AG10803 (cell line): ENCODE measurements around the gene CCSAP.
"Not testable (repeated sequence)": the region's sequence is repeated elsewhere in the genome, so short reads cannot be mapped to it uniquely, and the experiment has no call there.

Source experiments
- DNase-seq: peaks from one replicate; pipeline ENCODE4 v3.0.0; 2010; ENCODE audit warnings: low read depth
- H3K4me3 ChIP-seq: 2 replicates; pipeline ENCODE4 v1.5.1; 2011; ENCODE audit warnings: mild to moderate bottlenecking, low read length, control low read depth
- CTCF ChIP-seq: conservative IDR thresholded peaks from 2 replicates; pipeline ENCODE4 v1.5.1; 2011; ENCODE audit warnings: mild to moderate bottlenecking, low read length, control low read depth, inconsistent platforms

CCSAP gene

GRCh38 chr1:229339520-229339919, 3.3 kb downstream of the CCSAP start:
- TF ChIP-seq CTCF = no peak
- no peak overlapping the region for H3K4me3 ChIP-seq
- no peak for DNase-seq

DNA sequence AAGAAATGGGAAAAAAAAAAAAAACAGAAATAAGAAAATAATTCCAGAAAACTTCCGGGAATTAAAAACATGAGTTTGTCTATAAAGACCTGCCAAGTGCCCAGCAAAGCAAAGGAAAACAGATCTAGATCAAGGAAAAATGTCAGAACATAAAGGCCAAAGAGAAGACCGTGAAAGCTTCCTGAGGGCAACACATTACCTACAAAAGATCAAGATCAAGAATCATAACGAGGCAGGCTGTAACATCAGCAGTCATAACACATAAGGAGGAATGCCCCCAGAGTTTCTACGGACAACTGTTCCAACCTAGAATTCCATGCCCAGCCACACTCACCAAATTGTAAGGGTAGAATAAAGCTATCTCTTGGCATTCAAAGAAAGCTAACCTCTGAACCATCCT, 3.8 kb downstream of the CCSAP start:
- H3K4me3 ChIP-seq = no peak overlapping the region
- DNase-seq = no peak
- TF ChIP-seq CTCF = no peak

DNA sequence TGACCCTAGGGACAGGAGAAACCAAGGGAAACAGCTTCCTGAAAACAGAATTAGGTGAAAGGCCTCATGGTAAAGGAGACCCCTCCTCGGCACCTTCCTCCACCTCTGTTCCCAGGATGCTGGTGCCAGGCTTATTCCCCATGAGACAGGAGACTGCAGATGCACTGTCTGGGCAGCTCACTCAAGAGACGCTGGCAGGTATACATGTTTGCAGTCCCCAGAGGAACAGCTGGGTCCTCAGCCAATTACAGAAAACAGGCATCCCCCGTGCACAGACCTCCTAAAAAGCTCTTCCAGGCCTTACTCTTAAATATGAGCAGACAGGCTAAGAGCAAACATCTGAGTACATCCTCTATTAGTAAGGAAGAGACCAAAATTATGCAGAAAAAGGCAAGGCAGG, 6.5 kb downstream of the CCSAP start:
- DNase-seq = no peak
- no peak overlapping the region for H3K4me3 ChIP-seq
- TF ChIP-seq CTCF = no peak

DNA sequence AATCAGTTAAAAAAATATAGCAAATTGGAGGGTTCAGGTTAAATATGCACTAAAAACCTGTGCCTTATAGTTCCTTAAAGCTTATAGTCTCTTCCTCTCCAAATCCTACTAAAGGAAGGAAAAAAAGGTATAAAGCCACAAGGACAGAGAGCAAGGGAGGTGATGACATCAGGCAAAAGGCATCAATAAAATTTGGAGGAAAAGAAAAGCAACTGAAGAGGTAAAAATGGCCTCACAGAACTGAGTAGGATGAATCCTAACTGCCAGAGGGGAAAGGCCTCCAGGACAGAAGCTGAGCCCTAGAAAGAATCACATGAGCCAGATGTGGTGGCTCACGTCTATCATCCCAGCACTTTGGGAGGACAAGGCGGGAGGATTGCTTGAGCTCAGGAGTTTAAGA, 8.1 kb downstream of the CCSAP start:
- TF ChIP-seq CTCF = no peak
- no peak overlapping the region for H3K4me3 ChIP-seq
- no peak for DNase-seq

DNA sequence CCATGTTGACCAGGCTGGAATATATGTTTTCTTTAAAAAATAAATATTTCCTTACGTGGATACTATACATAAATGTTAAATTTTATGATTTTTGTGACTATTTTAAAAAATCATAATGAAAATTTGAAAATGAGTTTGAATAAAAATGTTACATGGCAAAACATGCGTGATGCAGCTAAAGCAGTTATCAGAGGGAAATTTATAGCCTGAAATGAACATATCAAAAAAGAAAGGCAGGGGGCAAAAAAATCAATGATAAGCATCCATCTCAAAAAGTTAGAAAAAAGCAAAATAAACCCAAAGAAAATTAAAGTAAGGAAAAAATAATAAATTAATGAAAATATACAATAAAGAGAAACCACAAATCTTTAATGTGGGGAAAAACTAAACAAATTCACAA, 8.6 kb downstream of the CCSAP start:
- no peak for DNase-seq
- TF ChIP-seq CTCF = no peak
- no peak overlapping the region for H3K4me3 ChIP-seq

DNA sequence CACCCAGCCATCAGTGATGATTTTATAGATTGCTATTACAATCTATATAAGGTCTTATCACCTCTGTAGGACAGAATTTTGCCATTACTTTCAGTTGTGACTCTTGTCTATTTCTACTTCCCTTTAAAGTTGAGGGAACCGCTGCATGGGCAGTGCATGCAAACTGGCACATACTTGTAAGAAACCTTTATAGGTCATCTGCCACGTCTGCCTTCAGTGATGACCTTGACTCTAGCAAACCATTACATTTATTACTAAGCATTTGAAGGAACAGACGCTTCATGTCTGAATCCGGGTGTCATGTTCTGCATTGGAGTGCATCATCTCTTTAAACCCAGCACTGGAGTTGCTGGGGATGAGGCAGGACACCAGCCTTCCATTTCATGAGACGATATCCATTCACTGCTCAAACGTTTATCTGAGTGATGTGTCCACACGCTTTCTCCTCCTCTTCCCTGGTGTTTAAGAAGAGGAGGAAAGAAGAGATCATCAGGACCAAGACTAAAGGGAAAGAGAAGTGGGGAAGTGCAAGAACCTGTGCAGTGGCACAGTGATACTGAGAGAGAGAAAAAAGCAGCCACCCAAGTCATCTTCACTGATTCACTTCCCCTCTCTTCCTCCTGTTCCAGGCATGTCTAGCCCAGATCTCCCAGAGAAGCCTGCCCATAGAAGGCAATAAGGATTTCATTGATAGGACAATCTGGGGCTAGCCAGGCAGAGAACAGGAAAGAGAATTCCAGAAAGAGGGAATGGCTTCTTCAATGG, 14.1 kb downstream of the CCSAP start:
- TF ChIP-seq CTCF = no peak
- no peak overlapping the region for H3K4me3 ChIP-seq
- no peak for DNase-seq

- DNase-seq, H3K4me3 ChIP-seq: not testable (repeated sequence)
Observed at GRCh38 chr1:229327765-229328164, 15.1 kb downstream of the CCSAP start.

- DNase-seq = no peak
- no peak overlapping the region for H3K4me3 ChIP-seq
- TF ChIP-seq CTCF = no peak
Observed at GRCh38 chr1:229326601-229327000, 16.2 kb downstream of the CCSAP start.
